PC-9 (cell line): ENCODE data around the gene SLC27A4. TPM values are rescaled to one million over a fixed set of nuclear protein-coding genes. Genes with fewer than 3 reads are reported as not detected.
A peak's percentile ranks its signal among the peaks of the same experiment; 100 is the strongest.

Source experiments
- BruUV-seq: library from RNA; stranded (reverse); fragments of 400-500 nt; replicated peaks from 2 replicates; lab custom pipeline; 2021; lab: Mats Ljungman, UMichigan
- CTCF ChIA-PET: fragments of 300-600 bp; sonication (Branson Sonifier 250); formaldehyde crosslinking; loops from one replicate; lab custom pipeline; 2022; ENCODE audit warnings: antibody characterized with exemption; lab: Charles Lee
- POLR2A ChIA-PET: fragments of 300-600 bp; sonication (Branson Sonifier 250); formaldehyde crosslinking; loops from one replicate; lab custom pipeline; 2022; ENCODE audit warnings: antibody characterized with exemption; ENCODE audit not compliant: unreplicated experiment; lab: Charles Lee
- DNase-seq, 2 experiments: peaks; one replicate each; pipeline versions ENCODE4 v3.0.0 to v3.0.0-alpha.2; 2015 to 2022; ENCODE audit warnings: mixed read lengths in 1 of 2
- H2AFZ ChIP-seq: fragments of 200-600 bp; sonication (generic); 2 replicates; pipeline ENCODE4 v1.8.1; 2017; ENCODE audit warnings: antibody characterized with exemption
- H3F3A ChIP-seq: fragments of 200-600 bp; sonication (generic); 2 replicates; pipeline ENCODE4 v1.8.1; 2017; ENCODE audit warnings: antibody characterized with exemption, mild to moderate bottlenecking, low read depth; ENCODE audit not compliant: insufficient read depth
- H3K27ac ChIP-seq: fragments of 200-600 bp; sonication (generic); 2 replicates; pipeline ENCODE4 v1.6.1; 2016; ENCODE audit warnings: mixed run types
- H3K27me3 ChIP-seq: fragments of 200-600 bp; sonication (generic); 2 replicates; pipeline ENCODE4 v1.6.1; 2016; ENCODE audit warnings: low read depth, mixed run types; ENCODE audit not compliant: insufficient read depth
- H3K36me3 ChIP-seq: fragments of 200-600 bp; sonication (generic); 2 replicates; pipeline ENCODE4 v1.6.1; 2016; ENCODE audit warnings: low read depth, mixed run types
- H3K4me1 ChIP-seq: fragments of 200-600 bp; sonication (generic); replicated peaks from 2 replicates; pipeline ENCODE4 v1.6.1; 2016; ENCODE audit warnings: mixed run types; ENCODE audit not compliant: insufficient read depth
- H3K4me2 ChIP-seq: fragments of 200-600 bp; sonication (generic); 2 replicates; pipeline ENCODE4 v1.6.1; 2017; ENCODE audit warnings: mixed run types
- H3K4me3 ChIP-seq: fragments of 200-600 bp; sonication (generic); 2 replicates; pipeline ENCODE4 v1.6.1; 2016; ENCODE audit warnings: mixed run types
- H3K79me2 ChIP-seq: fragments of 200-600 bp; sonication (generic); 2 replicates; pipeline ENCODE4 v1.6.1; 2017; ENCODE audit warnings: low read depth, mixed run types
- H3K9me2 ChIP-seq: fragments of 200-600 bp; sonication (generic); 2 replicates; pipeline ENCODE4 v1.8.1; 2017; ENCODE audit warnings: mild to moderate bottlenecking; ENCODE audit not compliant: insufficient read depth
- H3K9me3 ChIP-seq: fragments of 200-600 bp; sonication (generic); 2 replicates; pipeline ENCODE4 v1.8.1; 2016; ENCODE audit warnings: low read depth; ENCODE audit not compliant: insufficient read depth
- H4K20me1 ChIP-seq: fragments of 200-600 bp; sonication (generic); 2 replicates; pipeline ENCODE4 v1.8.1; 2017; ENCODE audit not compliant: insufficient read depth
- EZH2 ChIP-seq: fragments of 200-600 bp; sonication (generic); IDR thresholded peaks from 2 replicates; pipeline ENCODE4 v1.8.0; 2017; ENCODE audit warnings: antibody characterized with exemption, low read depth
- intact Hi-C: fragments of 100-400 bp; cut with micrococcal nuclease; formaldehyde crosslinking; loops from one replicate; pipeline ENCODE4 v1.10.0; 2022; ENCODE audit not compliant: unreplicated experiment
- total RNA-seq: library from RNA; stranded (reverse); gene quantifications from 2 replicates; pipeline ENCODE4 v1.2.3, GENCODE V29; 2021
- TF ChIP-seq, protein P1 (sequence below): fragments of 200-600 bp; sonication (generic); conservative IDR thresholded peaks from 2 replicates; pipeline ENCODE4 v1.6.1; 2017; ENCODE audit warnings: mixed run types, antibody characterized with exemption, mild to moderate bottlenecking, moderate library complexity

Gene SLC27A4
- total RNA-seq, 1 experiment from 2014 or later, result 30.4 TPM

DNA sequence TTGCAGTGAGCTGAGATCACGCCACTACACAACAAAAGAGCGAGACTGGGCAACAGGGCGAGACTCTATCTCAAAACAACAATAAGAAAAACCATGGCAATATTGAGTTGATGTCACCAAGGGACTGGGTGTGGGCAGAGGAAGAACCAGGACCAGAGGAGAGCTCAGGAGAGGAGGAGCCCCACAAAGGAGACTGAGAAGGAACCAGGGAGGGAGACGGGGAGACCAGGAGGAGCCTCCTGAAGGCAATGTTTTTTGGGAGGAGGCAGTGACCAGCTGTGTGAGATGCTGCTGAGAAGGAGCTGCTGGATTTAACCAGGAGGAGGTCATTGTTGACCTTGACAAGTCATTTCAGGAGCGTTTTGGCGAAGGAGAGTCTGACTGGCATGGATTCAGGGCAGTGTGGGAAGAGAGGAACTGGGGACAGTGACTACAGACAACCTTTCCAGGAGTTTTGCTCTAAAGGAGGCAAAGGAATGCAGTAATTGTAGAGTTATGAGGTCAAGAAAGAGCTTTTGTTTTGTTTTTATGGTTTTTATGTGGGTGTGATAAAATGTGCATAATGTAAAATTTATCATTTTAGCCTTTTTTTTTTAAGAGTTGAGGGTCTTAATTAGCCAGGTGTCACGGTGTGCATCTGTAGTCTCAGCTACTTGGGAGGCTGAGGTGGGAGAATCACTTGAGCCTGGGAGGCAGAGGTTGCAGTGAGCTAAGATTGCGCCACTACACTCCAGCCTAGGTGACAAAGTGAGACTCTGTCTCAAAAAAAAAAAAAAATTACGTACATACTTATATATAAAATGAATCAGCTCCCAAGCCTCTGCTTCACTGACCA is 36.0 kb upstream of the SLC27A4 start:
- Histone ChIP-seq H3K9me2 (no peaks in the 10 kb centered on the region), H3K9me3 (no peaks in the 10 kb centered on the region), H3K27ac (peak overlapping the region; percentile 97), H3K36me3 (peaks cover 7% of the 10 kb centered on the region), H2AFZ (no peak overlapping the region), H3F3A (peaks cover 64% of the 10 kb centered on the region), H3K79me2 (no peaks in the 10 kb centered on the region), H3K4me3 (no peak overlapping the region), H3K4me2 (peak overlapping the region; percentile 24), H4K20me1 (no peaks in the 10 kb centered on the region), H3K4me1 (peaks cover 66% of the 10 kb centered on the region), H3K27me3 (no peaks in the 10 kb centered on the region)
- no TSS peak for BruUV-seq
- TF ChIP-seq EZH2, result no peak
- TF ChIP-seq, protein P1, sequence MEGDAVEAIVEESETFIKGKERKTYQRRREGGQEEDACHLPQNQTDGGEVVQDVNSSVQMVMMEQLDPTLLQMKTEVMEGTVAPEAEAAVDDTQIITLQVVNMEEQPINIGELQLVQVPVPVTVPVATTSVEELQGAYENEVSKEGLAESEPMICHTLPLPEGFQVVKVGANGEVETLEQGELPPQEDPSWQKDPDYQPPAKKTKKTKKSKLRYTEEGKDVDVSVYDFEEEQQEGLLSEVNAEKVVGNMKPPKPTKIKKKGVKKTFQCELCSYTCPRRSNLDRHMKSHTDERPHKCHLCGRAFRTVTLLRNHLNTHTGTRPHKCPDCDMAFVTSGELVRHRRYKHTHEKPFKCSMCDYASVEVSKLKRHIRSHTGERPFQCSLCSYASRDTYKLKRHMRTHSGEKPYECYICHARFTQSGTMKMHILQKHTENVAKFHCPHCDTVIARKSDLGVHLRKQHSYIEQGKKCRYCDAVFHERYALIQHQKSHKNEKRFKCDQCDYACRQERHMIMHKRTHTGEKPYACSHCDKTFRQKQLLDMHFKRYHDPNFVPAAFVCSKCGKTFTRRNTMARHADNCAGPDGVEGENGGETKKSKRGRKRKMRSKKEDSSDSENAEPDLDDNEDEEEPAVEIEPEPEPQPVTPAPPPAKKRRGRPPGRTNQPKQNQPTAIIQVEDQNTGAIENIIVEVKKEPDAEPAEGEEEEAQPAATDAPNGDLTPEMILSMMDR, result no peak
- intact Hi-C loops, result no loop called here
- ChIA-PET POLR2A (interaction anchor here (0.5 to 0.7 kb wide), 11 partner anchors 13 to 422 kb away, joined by 3 to 11 read pairs (median 5); partner anchors contain the start of genes BBLN, SLC27A4, SPTAN1 and SWI5), CTCF (interaction anchor here (0.5 to 1.3 kb wide), 4 partner anchors 27 to 768 kb away, joined by 3 to 6 read pairs (median 4); no protein-coding TSS in a partner anchor)
- DNase-seq, result peak; percentile 6 to 56

DNA sequence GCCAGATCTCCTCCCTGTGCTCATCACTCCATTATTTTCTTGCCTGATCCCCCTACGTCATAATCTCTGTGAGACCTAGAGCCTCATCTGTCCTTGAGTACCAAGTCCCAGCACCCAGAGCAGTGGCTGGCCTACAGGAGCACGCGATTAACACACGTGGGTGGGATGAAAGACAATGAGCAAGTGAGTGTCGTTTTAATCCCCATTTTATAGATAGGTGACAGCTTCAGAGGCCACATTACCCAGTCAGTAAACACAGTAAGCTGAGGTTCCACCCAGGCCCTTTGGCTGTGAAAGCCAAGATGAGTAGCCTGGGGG is 35.4 kb upstream of the SLC27A4 start:
- H4K20me1 ChIP-seq, result no peaks in the 10 kb centered on the region
- no TSS peak for BruUV-seq
- H3F3A ChIP-seq, result peaks cover 67% of the 10 kb centered on the region
- no peak overlapping the region for H2AFZ ChIP-seq
- H3K9me3 ChIP-seq, result no peaks in the 10 kb centered on the region
- no peaks in the 10 kb centered on the region for H3K9me2 ChIP-seq
- DNase-seq, result peak in 1 of 2 experiments; percentile 22
- no peak for TF ChIP-seq EZH2
- TF ChIP-seq, protein P1, result no peak
- H3K4me1 ChIP-seq, result peaks cover 61% of the 10 kb centered on the region
- H3K27me3 ChIP-seq, result no peaks in the 10 kb centered on the region
- CTCF ChIA-PET, result interaction anchor here (0.5 to 1.3 kb wide), 2 partner anchors 57 to 767 kb away, joined by 4 to 6 read pairs; no protein-coding TSS in a partner anchor
- H3K4me3 ChIP-seq, result no peak overlapping the region
- peak overlapping the region; percentile 24; the same call in 1 of the 2 replicates for H3K4me2 ChIP-seq
- peak overlapping the region; percentile 97 for H3K27ac ChIP-seq
- no peaks in the 10 kb centered on the region for H3K79me2 ChIP-seq
- intact Hi-C loops, result no loop called here
- POLR2A ChIA-PET, result interaction anchor here (0.6 to 0.7 kb wide), 7 partner anchors 13 to 421 kb away, joined by 3 to 9 read pairs (median 5); partner anchors contain the start of gene SLC27A4
- H3K36me3 ChIP-seq, result peaks cover 11% of the 10 kb centered on the region

DNA sequence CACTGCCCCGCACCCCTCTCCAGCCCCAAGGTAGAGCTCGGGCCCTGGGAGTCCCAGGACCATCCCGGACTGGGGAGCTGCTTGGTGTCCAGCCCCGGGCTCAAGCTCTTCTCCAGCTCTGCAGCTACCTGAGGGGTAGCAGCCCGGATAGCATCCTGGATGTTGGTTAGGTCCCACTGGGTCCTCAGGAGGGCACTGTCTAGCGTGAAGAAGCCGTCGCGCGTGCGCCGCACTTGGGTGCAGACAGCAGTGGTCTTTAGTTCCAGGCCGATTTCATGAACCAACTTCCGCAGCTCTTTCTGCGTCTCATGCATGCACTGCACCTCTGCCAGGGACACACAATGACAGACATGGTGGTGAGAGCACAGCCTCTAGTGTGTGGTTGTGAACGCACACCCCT is 30.8 kb upstream of the SLC27A4 start:
- peaks cover 59% of the 10 kb centered on the region for H3F3A ChIP-seq
- no peaks in the 10 kb centered on the region for H3K9me2 ChIP-seq
- POLR2A ChIA-PET, result interaction anchor here (0.6 to 0.7 kb wide), 2 partner anchors 100 to 172 kb away, joined by 3 read pairs; no protein-coding TSS in a partner anchor
- no peaks in the 10 kb centered on the region for H3K27me3 ChIP-seq
- intact Hi-C loops, result no loop called here
- H3K36me3 ChIP-seq, result peaks cover 14% of the 10 kb centered on the region
- no peak overlapping the region for H3K4me3 ChIP-seq
- no peaks in the 10 kb centered on the region for H3K9me3 ChIP-seq
- H3K4me1 ChIP-seq, result peaks cover 40% of the 10 kb centered on the region
- CTCF ChIA-PET, result no interaction called here
- H2AFZ ChIP-seq, result no peak overlapping the region
- no peak for TF ChIP-seq EZH2
- TF ChIP-seq, protein P1, result no peak
- H3K4me2 ChIP-seq, result no peak overlapping the region
- no peak overlapping the region for H3K27ac ChIP-seq
- no peaks in the 10 kb centered on the region for H3K79me2 ChIP-seq
- H4K20me1 ChIP-seq, result no peaks in the 10 kb centered on the region
- DNase-seq, result no peak
- no TSS peak for BruUV-seq
